GM18498 (cell line): ENCODE data around the gene SLC25A51.
A peak's percentile ranks its signal among the peaks of the same experiment; 100 is the strongest.

Experiments
- ATAC-seq: cut with Tn5 transposase; IDR thresholded peaks from one replicate; pipeline ENCODE4 v1.9.1; 2021; ENCODE audit warnings: mild to moderate bottlenecking, moderate library complexity; ENCODE audit not compliant: unreplicated experiment

Gene SLC25A51, protein sequence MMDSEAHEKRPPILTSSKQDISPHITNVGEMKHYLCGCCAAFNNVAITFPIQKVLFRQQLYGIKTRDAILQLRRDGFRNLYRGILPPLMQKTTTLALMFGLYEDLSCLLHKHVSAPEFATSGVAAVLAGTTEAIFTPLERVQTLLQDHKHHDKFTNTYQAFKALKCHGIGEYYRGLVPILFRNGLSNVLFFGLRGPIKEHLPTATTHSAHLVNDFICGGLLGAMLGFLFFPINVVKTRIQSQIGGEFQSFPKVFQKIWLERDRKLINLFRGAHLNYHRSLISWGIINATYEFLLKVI

GRCh38 chr9:37903647-37904444, at the start of gene SLC25A51:
SLC25A51 (minus strand) TSS chr9:37904127; CDS start chr9:37888550, 15,577 bp downstream.
- ATAC-seq, result peak; percentile 86

DNA sequence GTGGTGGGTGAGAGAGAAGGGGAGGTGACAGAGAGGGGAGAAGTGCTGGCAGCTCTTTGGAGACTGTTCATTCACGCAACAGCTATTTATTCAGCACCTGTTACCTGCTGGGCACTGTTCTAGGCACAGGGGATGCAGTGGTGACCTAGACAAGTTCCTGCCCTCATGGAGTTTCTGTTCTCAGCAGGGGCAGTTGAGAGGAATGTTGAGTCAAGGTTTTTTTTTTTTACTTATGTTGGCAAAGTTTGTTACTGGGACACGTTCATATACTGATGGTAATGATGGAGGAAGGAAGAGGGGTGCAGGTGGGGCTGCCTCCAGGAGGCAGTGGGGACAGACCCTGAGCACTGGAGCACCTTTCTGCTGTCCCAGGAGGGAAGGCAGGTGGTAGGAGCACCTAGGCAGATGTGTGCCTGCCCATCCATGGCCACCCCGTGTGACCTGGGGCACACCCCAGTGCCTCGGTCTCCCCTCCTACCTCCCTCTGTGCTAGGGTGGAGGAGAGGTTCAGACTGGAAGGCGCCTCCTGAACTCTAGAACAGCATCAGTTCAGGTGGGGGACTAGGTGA, 49.4 kb upstream of the SLC25A51 start:
- peak; percentile 6 for ATAC-seq

DNA sequence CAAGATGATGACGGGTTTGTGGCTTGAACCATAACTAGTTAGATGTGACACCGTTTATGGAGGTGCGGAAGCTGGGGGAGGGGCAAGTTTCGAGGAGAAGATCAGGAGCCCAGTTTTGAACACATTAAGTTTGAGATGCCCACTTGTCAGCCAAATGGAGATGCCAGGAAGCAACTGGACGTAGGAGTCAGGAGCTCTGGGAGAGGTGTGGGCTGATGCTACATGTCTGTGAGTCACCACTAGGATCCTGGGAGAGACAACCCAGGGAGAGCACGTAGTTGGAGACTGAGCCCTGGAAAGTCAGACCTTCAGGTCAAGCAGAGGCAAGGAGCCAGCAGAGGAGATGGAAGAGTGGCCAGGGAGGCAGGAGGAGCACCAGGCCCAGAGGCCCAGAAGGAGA, 48.8 kb upstream of the SLC25A51 start:
- ATAC-seq, result no peak

DNA sequence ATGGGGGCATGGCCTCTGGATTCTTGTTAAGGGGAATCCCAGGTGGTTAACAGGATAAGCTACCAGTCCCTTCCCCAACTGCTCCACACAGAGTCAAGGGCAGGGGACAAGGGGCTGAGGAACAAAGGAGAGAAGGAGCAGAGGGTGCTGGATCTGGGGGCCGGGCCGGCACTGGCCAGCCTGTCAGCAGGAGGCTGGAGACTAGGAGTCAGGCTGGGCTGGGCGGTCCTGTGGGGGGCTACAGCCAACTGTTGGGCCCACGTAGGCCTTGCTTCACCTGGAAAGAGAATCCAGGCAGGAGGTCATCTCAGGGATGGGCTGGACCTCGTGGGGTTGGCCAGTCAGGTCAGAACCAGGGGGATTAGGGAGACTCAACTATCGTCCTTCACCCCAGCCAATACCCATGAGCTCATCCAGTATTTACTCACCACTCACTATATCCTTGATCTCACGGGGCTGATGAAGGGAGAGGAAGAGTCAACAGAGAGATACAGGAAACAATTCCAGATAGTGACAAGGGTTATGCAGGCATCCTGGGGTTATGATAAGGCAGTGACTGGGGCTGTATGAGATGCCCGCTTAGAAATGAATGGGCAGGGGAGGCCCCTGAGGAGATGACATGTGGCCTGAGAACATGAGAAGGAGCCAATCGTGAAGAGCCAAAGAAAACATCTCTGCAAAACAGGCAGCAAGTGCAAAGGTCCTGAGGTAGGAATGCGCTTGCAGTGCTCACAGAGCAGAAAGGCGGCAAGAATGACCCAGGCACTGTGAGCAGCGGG, 47.9 kb upstream of the SLC25A51 start:
- no peak for ATAC-seq

DNA sequence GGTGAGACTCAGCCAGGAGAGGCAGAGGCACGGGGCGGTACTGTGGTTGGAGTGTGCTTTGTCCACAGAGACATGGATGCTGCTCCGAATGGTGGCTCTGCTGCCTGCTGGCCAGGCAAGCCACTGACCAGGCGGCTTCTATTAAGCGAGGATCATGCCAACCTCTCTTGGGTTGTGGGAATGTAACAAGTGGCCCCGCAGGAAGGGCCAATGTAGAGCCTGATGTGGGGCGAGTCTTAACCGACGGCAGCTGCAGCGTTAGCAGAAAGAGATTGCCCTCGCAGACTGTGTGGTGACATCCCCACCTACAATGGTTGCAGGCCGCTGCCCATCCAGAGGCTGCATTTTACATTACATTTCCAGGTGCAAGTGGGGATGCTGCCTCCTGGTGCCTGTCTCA, 46.6 kb upstream of the SLC25A51 start:
- ATAC-seq, result no peak

- ATAC-seq, result no peak
These were observed 45.6 kb upstream of the SLC25A51 start for GRCh38 chr9:37949576-37949975.

GRCh38 chr9:37948417-37948980, 44.6 kb upstream of the SLC25A51 start:
- ATAC-seq, result no peak

- no peak for ATAC-seq
These were observed 44.0 kb upstream of the SLC25A51 start for GRCh38 chr9:37947977-37948376.

GRCh38 chr9:37947471-37947870, 43.5 kb upstream of the SLC25A51 start:
- no peak for ATAC-seq

GRCh38 chr9:37946971-37947370, 43.0 kb upstream of the SLC25A51 start:
- no peak for ATAC-seq

- no peak for ATAC-seq
These were observed 42.1 kb upstream of the SLC25A51 start for GRCh38 chr9:37946041-37946440.

DNA sequence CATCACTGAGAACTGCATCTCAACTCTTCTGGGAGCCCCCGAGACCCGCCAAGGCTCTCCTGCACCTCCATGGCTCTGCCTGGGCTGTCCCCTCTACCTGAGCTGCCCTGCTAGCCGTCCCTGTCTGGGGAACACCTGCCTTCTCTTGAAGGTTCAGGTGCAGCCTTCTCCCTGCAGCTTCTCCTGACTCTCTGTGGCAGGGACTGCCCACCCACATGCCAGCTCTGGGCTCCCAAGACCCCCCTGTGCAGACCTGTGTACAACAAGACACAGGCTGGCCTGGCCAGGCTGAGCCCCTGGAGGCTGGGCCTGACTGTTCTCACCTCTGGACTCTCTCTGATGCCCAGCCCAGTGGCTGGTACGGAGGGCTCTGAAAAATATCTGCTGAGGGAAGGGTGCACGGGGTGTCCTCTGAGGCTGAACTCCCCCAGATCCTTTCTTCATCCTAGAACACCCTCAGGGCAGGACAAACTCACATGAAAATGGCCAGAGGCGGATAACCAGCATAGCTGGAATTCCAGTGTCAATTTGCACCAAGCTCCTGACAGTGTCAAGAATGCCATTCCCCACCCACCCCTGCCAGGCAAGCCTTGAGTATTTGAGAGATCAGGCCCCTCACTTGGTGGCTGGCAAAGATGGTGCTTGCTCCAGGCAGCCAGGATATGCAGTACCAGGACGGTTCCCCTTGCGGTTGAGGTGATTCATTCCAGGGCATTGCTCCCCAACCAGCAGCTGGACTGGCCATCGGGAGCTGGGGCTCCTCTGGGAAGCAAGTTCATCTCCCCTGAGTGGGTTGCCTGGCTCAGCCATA, 40.9 kb upstream of the SLC25A51 start:
- ATAC-seq, result no peak

DNA sequence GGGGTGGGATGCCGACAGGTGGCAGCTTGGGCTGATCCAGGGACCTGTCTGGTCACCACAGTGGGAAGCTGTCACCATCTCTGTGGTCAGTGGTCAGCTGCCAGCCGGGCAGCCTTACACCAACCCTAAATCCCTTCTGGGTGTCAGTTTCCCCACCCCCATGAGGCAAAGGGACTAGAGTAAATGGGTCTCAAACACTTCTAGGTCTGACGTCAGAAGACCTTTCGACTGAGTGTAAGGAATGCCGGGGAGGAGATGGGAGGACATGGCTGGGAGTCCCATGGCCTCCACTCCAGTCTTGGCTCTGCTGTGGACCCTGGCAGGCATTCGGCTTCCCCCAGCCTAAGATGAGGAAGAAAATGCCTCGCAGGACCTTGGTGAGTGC, 40.3 kb upstream of the SLC25A51 start:
- no peak for ATAC-seq

- no peak for ATAC-seq
These were observed 39.7 kb upstream of the SLC25A51 start for GRCh38 chr9:37943345-37944265.

- ATAC-seq, result no peak
These were observed 38.9 kb upstream of the SLC25A51 start for GRCh38 chr9:37942621-37943344.

- ATAC-seq, result no peak
These were observed 37.3 kb upstream of the SLC25A51 start for GRCh38 chr9:37941253-37941652.

DNA sequence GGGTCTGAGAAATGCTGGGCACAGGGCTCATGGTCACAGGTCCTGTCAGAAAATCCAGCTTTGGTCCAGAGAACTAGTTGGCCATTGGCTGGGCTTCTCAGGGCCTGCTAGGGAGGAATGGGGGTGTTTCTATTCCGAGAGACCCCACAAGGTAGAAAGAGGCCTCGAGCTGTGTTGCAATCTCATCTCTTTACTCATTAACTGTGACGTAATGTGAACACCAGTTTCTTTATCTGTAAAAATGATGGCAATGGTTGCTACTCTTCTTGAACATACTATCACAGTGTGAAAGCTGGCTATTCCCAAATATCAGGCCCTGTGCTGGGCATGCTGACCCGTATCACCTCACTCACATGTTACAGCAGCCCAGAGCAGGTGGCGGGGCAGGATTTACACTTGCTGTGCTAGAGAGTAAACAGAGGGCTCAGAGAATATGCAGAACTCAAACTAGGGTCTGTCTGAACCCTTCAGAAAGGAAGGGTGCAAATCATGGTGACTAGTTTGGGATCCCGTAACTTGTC, 35.7 kb upstream of the SLC25A51 start:
- no peak for ATAC-seq
